Hematopoietic multipotent progenitor cell (in vitro differentiated cells): ENCODE data around the gene SPATS2. TPM values are rescaled to one million over a fixed set of nuclear protein-coding genes. Genes with fewer than 3 reads are reported as not detected.
A peak's percentile ranks its signal among the peaks of the same experiment; 100 is the strongest.
"Not testable (repeated sequence)": the region's sequence is repeated elsewhere in the genome, so short reads cannot be mapped to it uniquely, and the experiment has no call there.

Source experiments
- DNase-seq, 3 donors: peaks; one replicate each; pipeline ENCODE4 v3.0.0-alpha.2; 2011 to 2015; ENCODE audit warnings: low read depth in 2 of 3, low spot score in 2 of 3
- total RNA-seq: library from RNA; depleted of rRNA; stranded (reverse); fragments of >200 nt; gene quantifications from one replicate; pipeline ENCODE4 v1.2.3, GENCODE V29; 2012

SPATS2 gene
- total RNA-seq, 1 donor: 11.0 TPM

DNA sequence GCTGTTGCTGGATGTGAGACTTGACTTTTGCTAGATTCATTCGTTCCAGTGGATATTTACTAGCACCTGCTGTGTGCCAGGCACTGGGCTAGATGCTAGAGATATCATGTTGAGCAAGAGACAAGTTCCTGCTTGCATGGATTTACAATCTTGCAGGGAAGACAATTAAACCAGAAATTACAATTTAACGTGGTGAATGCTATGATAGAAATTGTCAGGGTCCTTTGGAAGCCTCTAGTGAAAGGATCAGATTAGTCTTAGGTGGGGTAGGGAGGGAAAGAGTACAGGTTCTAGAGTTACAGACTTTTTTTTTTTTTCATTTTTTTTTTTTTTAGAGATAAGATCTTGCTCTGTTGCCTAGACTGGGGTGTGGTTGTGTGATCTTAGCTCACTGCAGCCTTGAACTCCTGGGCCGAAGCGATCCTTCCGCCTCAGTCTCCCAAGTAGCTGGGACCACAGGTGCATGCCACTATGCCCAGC lies 36.7 kb downstream of the SPATS2 start:
- DNase-seq: no peak

DNA sequence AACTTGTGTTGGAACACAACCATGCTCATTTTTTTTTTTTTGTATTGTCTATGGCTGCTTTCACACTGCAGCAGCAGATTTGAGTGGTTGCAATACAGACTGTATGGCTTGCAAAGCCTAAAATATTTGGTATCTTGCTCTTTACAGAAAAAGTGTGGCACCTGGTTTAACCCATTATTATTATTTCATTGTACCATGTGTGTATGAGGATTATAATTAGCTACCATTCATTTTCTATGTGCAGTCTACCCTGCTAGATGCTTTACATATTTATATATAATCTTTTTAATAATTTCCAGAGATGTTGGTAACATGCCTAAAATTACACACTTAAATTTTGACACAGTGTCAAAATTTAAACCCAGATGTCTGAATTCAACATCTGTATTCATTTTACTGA lies 37.7 kb downstream of the SPATS2 start:
- DNase-seq: no peak

DNA sequence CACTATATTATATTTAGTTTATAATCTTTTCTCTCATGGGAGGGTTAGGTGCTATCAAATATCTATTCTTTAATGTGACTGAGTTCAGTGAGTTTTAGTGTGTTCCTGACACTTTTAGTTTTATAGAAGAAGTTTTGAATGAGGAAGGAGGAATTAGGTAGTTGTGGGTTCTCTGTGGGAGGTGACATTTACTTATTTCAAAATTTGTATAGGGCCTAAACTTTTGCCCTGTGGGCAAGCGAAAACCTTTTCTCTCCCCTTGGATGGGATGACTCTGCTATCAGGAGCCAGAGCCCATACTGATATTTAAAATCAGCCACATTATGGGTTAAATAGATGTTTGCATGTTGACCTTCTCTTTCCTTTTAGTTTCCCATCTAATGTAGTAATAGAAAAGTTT lies 43.6 kb downstream of the SPATS2 start:
- no peak for DNase-seq

DNA sequence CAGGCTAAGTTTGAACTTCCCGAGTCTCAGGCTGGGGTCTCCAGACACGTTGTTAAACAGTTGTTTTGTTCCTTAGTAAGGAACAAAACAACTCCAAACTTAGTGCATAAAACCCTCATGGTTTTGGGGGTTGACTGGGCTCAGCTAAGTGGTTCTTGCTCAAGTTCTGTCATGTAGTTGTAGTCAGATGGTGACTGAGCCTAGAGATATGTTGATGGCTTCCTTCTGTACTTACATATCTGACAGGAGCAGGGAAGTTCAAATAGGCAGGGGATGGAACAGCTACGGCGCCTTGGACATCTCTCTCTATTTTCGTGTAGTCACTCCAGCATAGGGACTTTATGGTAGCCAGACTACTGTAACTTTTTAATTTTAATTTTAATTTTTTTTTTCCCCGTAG lies 45.7 kb downstream of the SPATS2 start:
- DNase-seq: no peak

DNA sequence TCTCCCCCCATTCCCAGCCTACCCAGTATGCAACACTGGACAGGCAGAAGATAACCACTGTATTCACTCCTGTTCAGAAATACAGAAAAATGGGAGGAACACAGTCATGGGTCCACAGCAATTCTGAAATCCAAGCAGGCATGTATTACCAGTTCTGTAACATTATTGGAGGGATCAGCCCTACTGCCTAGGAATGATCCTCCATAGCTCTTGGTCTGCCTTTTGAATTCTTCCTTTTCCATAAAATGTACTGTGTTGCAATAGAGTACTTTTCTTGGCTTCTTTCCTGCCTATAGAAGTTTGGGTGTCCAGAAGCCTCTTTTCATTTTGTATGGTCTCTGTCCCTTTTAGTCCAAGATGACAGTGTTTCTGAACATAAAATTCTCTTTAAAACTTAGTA lies 46.5 kb downstream of the SPATS2 start:
- DNase-seq: no peak

DNA sequence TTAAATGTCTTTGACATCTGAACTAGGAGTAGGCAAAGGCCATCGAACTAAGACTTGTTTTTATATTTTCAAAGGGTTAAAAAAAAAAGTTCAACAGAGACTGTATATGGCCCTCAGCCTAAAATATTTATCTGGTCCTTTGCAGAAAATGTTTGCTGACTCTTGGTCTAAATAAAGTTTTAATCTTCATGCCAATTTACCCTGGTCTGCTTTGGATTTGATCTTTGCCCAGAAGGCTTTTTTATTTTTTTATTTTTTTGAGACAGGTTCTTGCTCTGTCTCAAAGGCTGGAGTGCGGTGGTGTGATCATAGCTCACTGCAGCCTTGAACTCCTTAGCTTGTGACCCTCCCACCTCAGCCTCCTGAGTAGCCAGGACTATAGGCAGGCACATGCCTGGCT lies 47.1 kb downstream of the SPATS2 start:
- no peak for DNase-seq

DNA sequence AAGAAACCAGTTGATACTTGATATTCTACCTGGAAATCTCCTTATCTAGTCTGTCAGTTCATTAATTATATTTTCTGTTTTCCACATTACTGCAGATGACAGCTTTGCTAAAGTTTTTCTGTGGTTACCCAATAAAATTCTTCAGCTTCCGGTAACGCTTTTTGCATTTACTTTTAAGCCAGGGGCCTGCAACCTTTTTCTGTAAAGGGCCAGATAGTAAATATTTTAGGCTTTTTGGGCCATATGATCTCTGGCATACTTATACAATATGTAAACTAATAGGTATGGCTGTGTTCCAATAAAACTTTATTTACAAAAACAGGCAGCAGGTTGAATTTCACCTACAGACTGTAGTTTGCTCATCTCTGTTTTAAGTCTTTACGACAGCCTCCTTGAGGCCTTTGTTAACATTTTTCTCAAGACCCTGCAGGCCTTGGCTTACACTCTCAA lies 48.3 kb downstream of the SPATS2 start:
- DNase-seq: no peak

DNA sequence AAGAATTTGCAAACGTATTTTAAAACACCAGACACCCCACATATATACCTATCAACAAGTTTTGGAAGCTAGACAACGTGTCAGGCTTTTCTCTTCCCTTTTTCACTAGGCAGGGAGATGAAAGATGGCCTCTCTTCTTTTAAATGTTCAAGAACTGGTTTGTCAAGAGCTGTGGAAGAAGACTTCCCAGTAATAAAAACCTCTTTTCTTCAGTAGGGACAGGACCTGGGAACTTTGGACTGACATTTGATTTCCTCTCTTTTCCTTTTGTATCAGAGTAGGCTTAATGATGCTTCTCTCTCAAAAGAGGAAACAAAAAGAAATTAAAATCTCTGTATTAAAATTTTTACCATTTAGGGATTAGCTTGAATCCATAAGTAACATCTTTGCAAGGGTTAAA lies 49.6 kb downstream of the SPATS2 start:
- DNase-seq: no peak

DNA sequence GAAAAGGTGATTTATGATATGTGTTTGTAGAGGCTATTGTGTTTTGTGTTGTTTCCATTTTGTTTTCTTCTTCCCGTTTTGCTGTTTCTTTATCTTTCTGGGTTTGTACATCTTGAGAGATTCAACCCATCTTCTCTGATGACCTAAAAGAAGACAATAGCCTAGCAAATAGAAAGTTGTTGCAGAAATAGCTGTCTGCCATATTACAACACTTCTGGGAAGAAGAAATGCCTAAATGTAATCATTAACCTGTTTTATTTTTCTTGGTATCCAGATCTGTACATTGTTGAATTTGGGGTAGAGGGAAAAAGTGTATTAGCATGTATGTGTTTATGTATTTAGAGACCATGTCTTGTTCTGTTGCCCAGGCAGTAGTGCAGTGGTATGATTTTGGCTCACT lies 50.3 kb downstream of the SPATS2 start:
- no peak for DNase-seq

DNA sequence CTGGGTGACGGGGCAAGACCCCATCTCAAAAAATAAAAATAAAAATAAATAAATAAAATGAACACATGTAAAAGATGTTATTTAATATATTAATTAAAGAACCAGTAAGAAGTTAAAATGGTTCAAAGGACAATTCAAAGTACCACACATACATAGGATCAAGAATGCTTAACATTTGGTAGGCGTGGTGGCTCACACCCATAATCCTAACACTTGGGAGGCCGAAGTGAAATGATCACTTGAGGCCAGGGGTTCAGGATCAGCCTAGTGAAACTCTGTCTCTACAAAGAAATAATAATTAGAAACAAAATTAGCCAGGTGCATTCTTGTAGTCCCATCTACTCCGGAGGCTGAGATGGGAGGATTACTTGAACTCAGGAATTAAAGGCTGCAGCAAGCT lies 53.3 kb downstream of the SPATS2 start:
- DNase-seq: no peak

DNA sequence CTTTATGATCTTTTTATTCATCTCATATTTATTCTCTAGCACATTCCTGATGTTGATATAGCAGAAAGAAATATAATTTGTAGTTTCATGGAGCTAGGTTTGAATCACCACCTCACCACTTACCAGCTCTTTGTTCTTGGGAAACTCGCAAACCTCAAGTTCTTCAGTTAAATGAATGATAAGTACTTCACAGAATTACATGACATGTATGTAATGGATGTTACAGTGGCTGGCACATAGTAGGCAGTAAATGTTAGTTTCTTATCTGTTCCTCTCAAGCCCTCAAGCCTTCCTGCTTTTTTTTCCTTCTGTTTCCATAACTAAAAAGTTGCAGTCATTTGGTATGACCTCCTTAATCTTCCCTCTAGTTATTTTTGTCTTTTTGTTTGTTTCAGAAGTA lies 54.9 kb downstream of the SPATS2 start:
- peak in 1 of 3 donors; percentile 2 for DNase-seq

DNA sequence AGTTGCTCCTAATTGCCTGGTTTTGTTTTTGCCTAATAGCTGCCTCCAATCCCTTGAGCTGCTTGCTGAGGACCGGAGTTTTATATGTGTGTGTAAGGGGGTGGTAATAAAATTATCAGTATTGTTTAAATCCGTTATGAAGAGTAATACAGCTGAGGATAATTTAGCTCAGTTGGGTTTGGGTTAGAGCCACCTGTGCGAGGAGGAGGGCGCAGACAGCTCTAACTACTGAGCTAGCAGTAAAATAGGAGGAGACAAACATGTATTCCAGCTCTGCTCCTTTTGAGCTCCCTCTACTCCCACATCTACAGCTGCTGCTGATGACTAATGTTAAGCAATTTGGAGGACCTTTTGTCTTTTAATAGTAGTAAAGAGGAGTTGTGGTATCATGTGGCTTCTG lies 61.5 kb downstream of the SPATS2 start:
- no peak for DNase-seq

DNA sequence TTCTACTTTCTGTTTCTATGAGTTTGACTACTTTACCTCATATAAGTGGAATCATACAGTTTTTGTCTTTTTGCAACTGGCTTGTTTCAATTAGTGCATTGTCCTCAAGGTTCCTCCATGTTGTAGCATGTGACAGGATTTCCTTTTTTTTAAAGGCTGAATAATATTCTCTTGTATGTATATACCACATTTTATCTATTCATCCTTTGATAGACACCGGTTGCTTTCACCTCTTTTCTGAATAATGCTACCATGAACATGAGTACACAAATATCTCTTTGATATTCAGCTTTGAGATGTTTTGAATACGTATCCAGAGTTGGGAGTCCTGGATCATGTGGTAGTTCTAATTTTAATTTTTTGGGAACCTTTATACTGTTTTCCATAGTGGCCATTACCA lies 65.4 kb downstream of the SPATS2 start:
- no peak for DNase-seq

DNA sequence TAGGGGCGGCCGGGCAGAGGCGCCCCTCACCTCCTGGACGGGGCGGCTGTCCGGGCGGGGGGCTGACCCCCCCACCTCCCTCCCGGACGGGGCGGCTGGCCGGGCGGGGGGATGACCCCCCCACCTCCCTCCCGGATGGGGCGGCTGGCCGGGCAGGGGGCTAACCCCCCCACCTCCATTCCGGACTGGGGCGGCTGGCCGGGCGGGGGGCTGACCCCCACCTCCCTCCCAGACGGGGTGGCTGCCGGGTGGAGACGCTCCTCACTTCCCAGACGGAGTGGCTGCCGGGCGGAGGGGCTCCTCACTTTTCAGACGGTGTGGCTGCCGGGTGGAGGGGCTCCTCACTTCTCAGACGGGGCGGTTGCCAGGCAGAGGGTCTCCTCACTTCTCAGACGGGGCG lies 69.5 kb downstream of the SPATS2 start:
- DNase-seq: not testable (repeated sequence)

DNA sequence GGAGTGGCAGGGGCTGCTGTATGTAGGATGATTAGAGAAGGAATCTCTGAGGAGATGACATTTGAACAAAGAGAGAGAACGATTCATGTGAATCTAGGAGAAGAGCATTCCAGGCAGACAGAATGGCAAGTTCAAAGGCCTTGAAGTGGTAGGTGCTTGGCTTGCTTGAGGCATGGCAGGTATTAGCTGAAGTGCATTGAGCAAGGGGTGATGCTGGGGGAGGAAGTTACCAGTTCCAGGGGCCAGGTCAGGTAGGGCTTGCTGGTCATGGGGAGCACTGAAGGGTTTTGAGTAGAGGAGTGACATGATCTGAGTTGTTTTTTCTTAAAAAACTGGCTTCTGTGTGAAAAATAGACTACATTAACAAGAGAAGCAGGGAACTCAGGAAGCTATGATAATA lies 71.8 kb downstream of the SPATS2 start:
- no peak for DNase-seq

DNA sequence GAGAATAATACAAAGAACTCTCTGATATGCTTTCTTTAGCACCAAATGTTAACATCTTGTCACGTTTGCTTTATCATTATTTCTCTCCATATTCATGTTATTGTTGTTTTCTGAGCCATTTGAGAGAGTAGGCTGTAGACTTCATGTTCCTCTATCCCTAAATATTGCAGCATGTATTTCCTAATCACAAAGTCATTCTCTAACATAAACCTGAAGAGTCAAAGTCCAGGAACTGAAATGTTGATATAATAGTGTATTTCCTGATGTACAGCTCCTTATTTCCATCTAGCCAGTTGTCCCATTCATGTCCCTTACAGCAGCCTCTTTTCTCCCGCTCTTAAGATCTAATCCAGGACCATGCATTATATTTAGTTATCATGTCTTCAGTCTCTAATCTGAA lies 72.8 kb downstream of the SPATS2 start:
- no peak for DNase-seq

DNA sequence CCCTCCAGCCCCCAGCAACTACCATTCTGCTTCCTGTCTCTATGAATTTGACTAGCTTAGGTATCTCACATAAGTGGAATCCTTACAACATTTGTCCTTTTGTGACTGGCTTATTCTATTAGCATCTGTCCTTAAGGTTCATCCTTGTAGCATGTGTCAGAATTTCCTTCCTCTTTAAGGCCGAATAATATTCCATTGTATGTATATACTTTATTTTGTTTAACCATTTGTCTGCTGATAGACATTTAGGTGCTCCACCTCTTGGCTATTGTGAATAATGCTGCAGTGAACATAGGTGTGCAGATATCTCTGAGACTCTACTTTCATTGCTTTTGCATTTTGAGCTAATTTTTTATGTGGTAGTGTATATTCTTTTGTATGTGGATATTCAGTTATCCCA lies 75.7 kb downstream of the SPATS2 start:
- DNase-seq: no peak

DNA sequence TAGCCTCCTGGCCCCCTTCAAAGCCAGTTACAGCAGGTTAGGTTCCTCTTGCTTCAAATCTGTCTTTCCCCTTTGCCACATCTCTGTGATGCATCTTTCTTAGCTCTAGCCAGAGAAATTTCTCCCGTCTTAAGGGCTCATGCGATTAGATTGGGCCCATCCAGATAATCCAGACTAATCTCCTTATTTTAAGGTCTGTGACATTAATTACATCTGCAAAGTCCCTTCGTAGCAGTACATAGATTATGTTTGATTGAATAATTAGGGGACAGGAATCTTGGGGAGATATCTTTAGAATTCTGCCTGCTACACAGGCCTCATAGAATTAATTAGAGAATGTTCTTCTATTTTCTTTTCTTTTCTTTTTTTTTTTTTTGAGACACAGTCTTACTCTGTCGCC lies 79.3 kb downstream of the SPATS2 start:
- no peak for DNase-seq

DNA sequence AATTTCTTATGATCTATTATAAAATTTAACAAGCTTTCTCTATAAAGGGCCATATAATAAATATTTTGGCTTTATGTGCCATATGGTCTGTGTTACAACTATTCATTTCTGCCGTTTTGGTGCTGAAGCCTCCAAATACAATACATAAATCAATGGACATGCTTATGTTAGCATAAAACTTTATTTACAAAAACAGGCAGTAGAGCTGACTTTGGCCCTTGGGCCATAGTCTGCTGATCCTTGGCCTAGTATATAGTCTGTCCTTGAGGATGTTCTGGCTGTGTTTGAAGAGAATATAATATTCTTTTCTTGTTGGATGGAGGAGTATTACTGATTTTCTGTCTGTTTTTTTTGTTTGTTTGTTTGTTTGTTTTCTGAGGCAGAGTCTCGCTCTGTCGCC lies 81.6 kb downstream of the SPATS2 start:
- no peak for DNase-seq

DNA sequence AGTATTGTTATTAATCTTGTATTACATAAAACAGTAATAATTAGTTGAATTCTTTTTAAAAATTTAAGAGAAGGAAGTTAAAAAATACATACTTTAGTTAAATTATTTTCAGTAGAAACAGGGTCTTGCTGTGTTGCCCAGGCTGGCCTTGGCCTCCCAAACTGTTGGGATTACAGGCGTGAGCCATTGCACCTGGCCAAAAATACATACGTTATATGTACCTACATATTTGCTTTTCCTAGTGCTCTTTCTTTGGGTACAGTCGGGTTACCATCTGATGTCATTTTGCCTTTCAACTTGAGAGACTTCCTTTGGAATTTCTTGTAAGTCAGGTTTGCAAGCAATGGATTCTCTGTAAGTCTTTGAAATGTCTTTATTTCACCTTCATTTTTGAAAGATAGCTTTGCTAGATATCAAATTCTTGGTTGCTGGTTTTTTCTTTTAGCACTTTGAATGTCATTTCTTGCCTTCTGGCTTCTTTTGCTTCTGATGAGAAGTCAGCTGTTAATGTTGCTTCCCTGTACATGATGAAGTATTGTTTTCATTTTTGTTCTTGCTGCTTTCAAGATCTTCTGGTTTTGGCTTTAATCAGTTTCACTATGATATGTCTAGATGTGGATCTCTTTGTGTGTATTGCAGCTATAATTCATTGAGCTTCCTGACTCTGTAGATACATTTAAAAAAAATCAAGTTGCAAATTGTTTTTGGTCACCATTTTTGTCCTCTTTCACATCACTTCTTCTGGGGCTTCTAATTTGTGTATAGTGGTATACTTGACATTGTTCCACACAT lies 84.4 kb downstream of the SPATS2 start:
- no peak for DNase-seq

DNA sequence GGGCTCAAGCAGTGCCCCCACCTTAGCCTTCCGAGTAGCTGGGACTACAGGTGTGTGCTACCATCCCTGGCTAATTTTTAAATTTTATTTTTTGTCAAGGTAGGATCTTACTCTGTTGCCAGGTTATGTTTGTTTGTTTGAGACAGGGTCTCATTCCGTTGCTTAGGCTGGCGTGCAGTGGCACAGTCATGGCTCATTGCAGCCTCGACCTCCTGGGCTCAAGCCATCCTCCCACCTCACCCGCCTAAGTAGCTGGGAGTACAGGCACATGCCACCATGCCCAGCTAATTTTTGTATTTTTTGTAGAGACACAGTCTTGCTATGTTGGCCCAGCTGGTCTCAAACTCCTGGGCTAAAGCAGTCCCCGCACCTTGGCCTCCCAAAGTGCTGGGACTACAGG lies 88.2 kb downstream of the SPATS2 start:
- no peak for DNase-seq

DNA sequence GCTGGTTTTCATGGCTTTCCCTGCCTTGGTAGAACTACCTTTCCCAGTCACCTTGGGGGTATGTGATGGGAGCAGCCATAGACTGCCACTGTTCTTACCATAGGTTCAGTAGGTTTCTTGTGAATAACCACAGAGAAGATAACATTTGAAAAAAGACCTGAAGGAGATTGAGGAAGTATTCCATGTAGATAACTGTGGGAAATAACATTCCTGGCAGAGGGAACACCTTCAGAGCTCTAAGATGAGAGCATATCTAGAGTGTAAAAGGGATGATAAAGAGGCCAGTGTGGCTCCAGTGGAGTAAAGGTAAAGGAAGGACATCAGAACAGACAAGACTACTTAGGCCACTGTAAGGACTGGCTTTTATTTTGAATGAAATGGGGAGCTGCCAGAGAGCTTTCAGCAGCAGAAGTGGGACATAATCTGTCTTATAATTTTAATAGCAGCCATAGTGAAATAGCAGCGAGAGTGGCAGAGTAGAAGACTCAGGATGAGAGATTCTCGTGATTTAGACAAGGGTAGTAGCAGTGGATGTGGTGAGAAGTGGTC lies 88.9 kb downstream of the SPATS2 start:
- no peak for DNase-seq

DNA sequence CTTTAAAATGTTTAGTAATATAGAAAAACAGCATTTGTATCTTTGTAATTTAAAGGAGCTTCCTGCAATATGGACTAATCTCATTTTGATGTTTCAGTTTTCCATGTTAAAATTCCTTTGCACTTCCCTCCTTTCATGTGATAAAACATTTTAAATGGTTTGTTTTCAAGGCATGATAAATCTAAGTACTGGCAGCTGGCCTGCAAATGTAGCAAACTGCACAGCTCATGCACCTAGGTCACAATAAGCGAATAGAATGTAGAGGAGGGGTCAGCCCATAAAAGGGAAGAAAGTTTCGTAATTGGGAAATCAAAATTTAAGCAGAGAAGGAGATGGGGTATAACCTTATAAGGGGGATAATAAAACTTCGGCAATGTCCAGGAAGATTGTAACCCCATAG lies 91.6 kb downstream of the SPATS2 start:
- DNase-seq: no peak
